PC-9 (cell line): Measurements from ENCODE around the gene KBTBD7.

Source experiments
- CTCF ChIP-seq: fragments of 200-600 bp; sonication (generic); conservative IDR thresholded peaks from 2 replicates; pipeline ENCODE4 v1.6.1; 2017; ENCODE audit warnings: mixed run types, antibody characterized with exemption, mild to moderate bottlenecking, moderate library complexity
- EZH2 ChIP-seq: fragments of 200-600 bp; sonication (generic); IDR thresholded peaks from 2 replicates; pipeline ENCODE4 v1.8.0; 2017; ENCODE audit warnings: antibody characterized with exemption, low read depth

GRCh38 chr13:41148419-41149283 is 45.7 kb downstream of the KBTBD7 start:
- TF ChIP-seq CTCF (no peak), EZH2 (no peak)
